Neural cell (in vitro differentiated cells): ENCODE measurements around the gene AIMP1. TPM values are rescaled to one million over a fixed set of nuclear protein-coding genes. Genes with fewer than 3 reads are reported as not detected.

ENCODE experiments used
- H2AFZ ChIP-seq: fragments of 200-600, 300-800 bp; sonication (generic), shearing (Covaris generic); 2 replicates; pipeline ENCODE4 v1.6.0; 2014; ENCODE audit warnings: low read depth, mild to moderate bottlenecking, antibody characterized with exemption, low read length, moderate library complexity
- H3F3A ChIP-seq: fragments of 200-600 bp; shearing (Covaris generic); 2 replicates; pipeline ENCODE4 v1.6.1; 2016; ENCODE audit warnings: mild to moderate bottlenecking, moderate library complexity, mixed read lengths, antibody characterized with exemption, low read length; ENCODE audit not compliant: insufficient read depth, poor library complexity, severe bottlenecking
- H3K27ac ChIP-seq: fragments of 200-600, 300-800 bp; sonication (generic), shearing (Covaris generic); 2 replicates; pipeline ENCODE4 v1.5.1; 2014; ENCODE audit warnings: mild to moderate bottlenecking, low read length, moderate library complexity
- H3K27me3 ChIP-seq: fragments of 300-800, 200-600 bp; sonication (generic), shearing (Covaris generic); 2 replicates; pipeline ENCODE4 v1.6.0; 2014; ENCODE audit warnings: mild to moderate bottlenecking, low read depth, low read length, moderate library complexity; ENCODE audit not compliant: insufficient read depth
- H3K36me3 ChIP-seq: fragments of 300-800, 200-600 bp; sonication (generic), shearing (Covaris generic); 2 replicates; pipeline ENCODE4 v1.5.1; 2014; ENCODE audit warnings: mild to moderate bottlenecking, antibody characterized with exemption, low read length, moderate library complexity; ENCODE audit not compliant: insufficient read depth
- H3K4me2 ChIP-seq: fragments of 300-800, 200-600 bp; sonication (generic), shearing (Covaris generic); 2 replicates; pipeline ENCODE4 v1.6.0; 2014; ENCODE audit warnings: mild to moderate bottlenecking, low read length
- H3K4me3 ChIP-seq: fragments of 300-800, 200-600 bp; sonication (generic), shearing (Covaris generic); 2 replicates; pipeline ENCODE4 v1.5.1; 2014; ENCODE audit warnings: mild to moderate bottlenecking, low read length, moderate library complexity
- H3K79me2 ChIP-seq: fragments of 200-600 bp; shearing (Covaris generic); replicated peaks from 2 replicates; pipeline ENCODE4 v1.6.0; 2014; ENCODE audit warnings: mild to moderate bottlenecking, low read length, moderate library complexity; ENCODE audit not compliant: insufficient read depth
- H3K9ac ChIP-seq: fragments of 300-800, 200-600 bp; sonication (generic), shearing (Covaris generic); 2 replicates; pipeline ENCODE4 v1.6.1; 2016; ENCODE audit warnings: mild to moderate bottlenecking, low read length, mixed read lengths
- H3K9me2 ChIP-seq: fragments of 200-600 bp; shearing (Covaris generic); 2 replicates; pipeline ENCODE4 v1.6.1; 2016; ENCODE audit warnings: mild to moderate bottlenecking, low read length, mixed read lengths; ENCODE audit not compliant: insufficient read depth
- H3K9me3 ChIP-seq: fragments of 200-600, 300-800 bp; sonication (generic), shearing (Covaris generic); 2 replicates; pipeline ENCODE4 v1.6.1; 2016; ENCODE audit warnings: mild to moderate bottlenecking, mixed run types, low read length, moderate library complexity, mixed read lengths
- H4K20me1 ChIP-seq: fragments of 200-600 bp; shearing (Covaris generic); 2 replicates; pipeline ENCODE4 v1.6.1; 2016; ENCODE audit warnings: mild to moderate bottlenecking, mixed run types; ENCODE audit not compliant: insufficient read depth
- CTCF ChIP-seq: fragments of 450-650 bp; IDR thresholded peaks from 2 replicates; pipeline ENCODE4 v1.5.1; 2014; ENCODE audit warnings: antibody characterized with exemption, mild to moderate bottlenecking, moderate library complexity; ENCODE audit not compliant: poor library complexity, severe bottlenecking
- EP300 ChIP-seq: fragments of 450-650 bp; conservative IDR thresholded peaks from 2 replicates; pipeline ENCODE4 v1.6.1; 2014; ENCODE audit warnings: antibody characterized with exemption, mild to moderate bottlenecking, moderate library complexity; ENCODE audit not compliant: poor library complexity, severe bottlenecking
- EZH2 ChIP-seq: fragments of 200-600, 300-800 bp; shearing (Covaris generic), sonication (generic); IDR thresholded peaks from 2 replicates; pipeline ENCODE4 v1.6.1; 2014; ENCODE audit warnings: antibody characterized with exemption, low read length, borderline replicate concordance, mild to moderate bottlenecking; ENCODE audit not compliant: insufficient read depth, poor library complexity, severe bottlenecking
- MXI1 ChIP-seq: fragments of 450-650 bp; conservative IDR thresholded peaks from 2 replicates; pipeline ENCODE4 v1.6.1; 2014; ENCODE audit warnings: antibody characterized with exemption, mild to moderate bottlenecking; ENCODE audit not compliant: poor library complexity, severe bottlenecking
- POLR2AphosphoS5 ChIP-seq: IDR thresholded peaks from 2 replicates; pipeline ENCODE4 v1.6.1; 2012
- RAD21 ChIP-seq: fragments of 450-650 bp; conservative IDR thresholded peaks from 2 replicates; pipeline ENCODE4 v1.6.1; 2014; ENCODE audit warnings: antibody characterized with exemption, mild to moderate bottlenecking, moderate library complexity
- REST ChIP-seq: IDR thresholded peaks from 2 replicates; pipeline ENCODE4 v1.6.1; 2012; ENCODE audit warnings: borderline replicate concordance
- SMC3 ChIP-seq: fragments of 450-650 bp; conservative IDR thresholded peaks from 2 replicates; pipeline ENCODE4 v1.6.1; 2014; ENCODE audit warnings: antibody characterized with exemption, mild to moderate bottlenecking, moderate library complexity; ENCODE audit not compliant: poor library complexity
- TAF1 ChIP-seq: IDR thresholded peaks from 2 replicates; pipeline ENCODE4 v1.6.1; 2012; ENCODE audit warnings: low read depth
- polyA plus RNA-seq: library from polyadenylated mRNA; depleted of rRNA; stranded (reverse); fragments of >200 nt; gene quantifications from 2 replicates; pipeline ENCODE4 v1.2.3, GENCODE V29; 2014

AIMP1 gene
- polyA plus RNA-seq, 1 donor from 2014 or later = 46.5 TPM

- H3K36me3 ChIP-seq = peaks cover 4% of the 10 kb centered on the region
- no peak overlapping the region for H3K9ac ChIP-seq
- no peaks in the 10 kb centered on the region for H3K79me2 ChIP-seq
- no peak overlapping the region for H3K27ac ChIP-seq
- H3K9me3 ChIP-seq = no peaks in the 10 kb centered on the region
- H4K20me1 ChIP-seq = no peaks in the 10 kb centered on the region
- no peak overlapping the region for H3K4me2 ChIP-seq
- TF ChIP-seq EZH2 (no peak), TAF1 (no peak), POLR2AphosphoS5 (no peak), CTCF (no peak), REST (no peak), RAD21 (no peak), MXI1 (no peak), EP300 (no peak), SMC3 (no peak)
- H3F3A ChIP-seq = no peaks in the 10 kb centered on the region
- H3K4me3 ChIP-seq = no peak overlapping the region
- no peaks in the 10 kb centered on the region for H3K27me3 ChIP-seq
- no peak overlapping the region for H2AFZ ChIP-seq
- no peaks in the 10 kb centered on the region for H3K9me2 ChIP-seq
These were observed 32.1 kb upstream of the AIMP1 start for GRCh38 chr4:106284227-106284626.

- no peak overlapping the region for H3K9ac ChIP-seq
- H4K20me1 ChIP-seq = no peaks in the 10 kb centered on the region
- no peak overlapping the region for H2AFZ ChIP-seq
- no peak overlapping the region for H3K4me2 ChIP-seq
- no peaks in the 10 kb centered on the region for H3K9me2 ChIP-seq
- no peaks in the 10 kb centered on the region for H3K9me3 ChIP-seq
- H3K36me3 ChIP-seq = peaks cover 4% of the 10 kb centered on the region
- no peaks in the 10 kb centered on the region for H3F3A ChIP-seq
- no peak overlapping the region for H3K27ac ChIP-seq
- no peaks in the 10 kb centered on the region for H3K27me3 ChIP-seq
- TF ChIP-seq SMC3 = no peak
- TF ChIP-seq TAF1 = no peak
- no peak for TF ChIP-seq RAD21
- TF ChIP-seq REST = no peak
- TF ChIP-seq MXI1 = no peak
- TF ChIP-seq EZH2 = no peak
- TF ChIP-seq EP300 = no peak
- no peak for TF ChIP-seq POLR2AphosphoS5
- no peak for TF ChIP-seq CTCF
- H3K4me3 ChIP-seq = no peak overlapping the region
- H3K79me2 ChIP-seq = no peaks in the 10 kb centered on the region
These were observed 29.7 kb upstream of the AIMP1 start for GRCh38 chr4:106286611-106287010.
